ENCODE measurements around the gene MSL1.

DNA sequence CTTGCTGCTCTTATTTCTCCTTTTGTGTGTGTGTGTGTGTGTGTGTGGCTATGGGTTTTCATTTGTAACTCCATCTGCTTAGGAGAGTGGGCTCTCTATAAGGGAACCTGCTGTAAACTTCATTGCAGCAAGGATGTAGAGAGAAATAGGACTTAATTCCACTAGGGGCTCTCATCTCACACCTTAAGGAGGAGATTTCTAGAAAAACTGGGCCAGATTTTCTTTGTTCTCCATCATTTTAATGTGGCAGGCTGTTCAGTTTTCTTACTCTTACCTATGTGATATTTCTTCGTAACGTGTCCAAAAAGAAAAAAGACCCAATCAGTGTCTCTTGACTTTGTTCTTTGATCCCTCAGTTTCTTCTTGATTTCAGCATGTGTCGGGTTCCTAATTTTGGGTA is 14.0 kb downstream of the MSL1 start:
- TF ChIP-seq SP1 (IDR thresholded peaks at IDR 0.05) (no peak), HDGF (IDR thresholded peaks at IDR 0.05; ENCODE audit: borderline replicate concordance) (no peak), FOXK2 (IDR thresholded peaks at IDR 0.05) (no peak), FOXA1 (IDR thresholded peaks at IDR 0.05) (no peak), SUZ12 (IDR thresholded peaks at IDR 0.05) (no peak), ELF4 (IDR thresholded peaks at IDR 0.05) (no peak), BHLHE40 (IDR thresholded peaks at IDR 0.05; ENCODE audit: borderline replicate concordance) (no peak), TARDBP (IDR thresholded peaks at IDR 0.05) (no peak), NFRKB (IDR thresholded peaks at IDR 0.05) (no peak), LEF1 (IDR thresholded peaks at IDR 0.05; ENCODE audit: borderline replicate concordance) (no peak), FOXM1 (IDR thresholded peaks at IDR 0.05; ENCODE audit: borderline replicate concordance) (no peak), CTBP1 (IDR thresholded peaks at IDR 0.05; ENCODE audit: borderline replicate concordance) (no peak), L3MBTL2 (conservative IDR thresholded peaks at IDR 0.05) (no peak)

Data from HEK293T (cell line).